EL (cell line): ENCODE measurements around the gene EVI2A.
"Not testable (repeated sequence)": the region's sequence is repeated elsewhere in the genome, so short reads cannot be mapped to it uniquely, and the experiment has no call there.

Experiments
- DNase-seq: peaks from one replicate; pipeline ENCODE4 v3.0.0-alpha.2; 2016

EVI2A gene

GRCh38 chr17:31311526-31311925 is 9.9 kb downstream of the EVI2A start:
- DNase-seq: no peak

GRCh38 chr17:31310886-31311285 is 10.5 kb downstream of the EVI2A start:
- DNase-seq: no peak

DNA sequence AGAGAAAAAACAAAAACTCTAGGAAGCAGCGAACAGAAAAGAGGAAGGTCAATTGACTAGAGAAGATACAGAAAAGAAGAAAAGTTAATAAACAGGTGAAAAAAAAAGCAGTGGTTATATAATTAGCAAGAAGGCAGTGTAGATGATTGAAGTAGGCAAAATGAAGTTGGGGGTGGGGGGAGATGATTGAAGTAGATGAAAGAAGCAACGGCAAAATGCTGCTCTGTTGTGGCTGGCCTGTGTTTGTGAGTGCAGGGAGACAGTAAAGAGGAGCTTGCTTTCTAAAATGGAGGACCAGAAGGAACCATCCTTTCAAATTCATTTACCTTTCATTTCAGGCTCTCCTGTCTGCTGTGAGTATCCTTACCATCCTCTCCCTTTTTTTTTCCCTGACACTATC is 11.2 kb downstream of the EVI2A start:
- no peak for DNase-seq

GRCh38 chr17:31309556-31309955 is 11.9 kb downstream of the EVI2A start:
- DNase-seq: no peak

GRCh38 chr17:31308372-31309334 is 12.8 kb downstream of the EVI2A start:
- no peak for DNase-seq

DNA sequence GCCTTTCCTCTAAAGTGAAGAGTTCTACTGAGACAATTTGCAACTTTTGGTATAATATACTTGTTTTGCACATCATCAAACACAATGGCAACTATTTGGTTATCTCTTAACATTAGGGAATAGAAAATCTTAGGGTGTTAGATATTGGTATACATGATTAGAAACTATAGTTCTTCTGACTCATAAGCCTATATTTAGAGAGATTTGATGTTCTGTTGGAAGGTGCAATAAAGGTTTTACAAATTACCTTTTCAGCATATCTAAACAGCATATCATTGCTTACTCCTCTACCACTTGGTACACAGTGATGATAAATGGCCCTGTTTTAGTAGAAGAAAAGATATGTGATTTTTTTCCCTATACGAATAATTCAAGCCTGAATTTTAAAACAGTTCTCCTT is 13.8 kb downstream of the EVI2A start:
- no peak for DNase-seq

DNA sequence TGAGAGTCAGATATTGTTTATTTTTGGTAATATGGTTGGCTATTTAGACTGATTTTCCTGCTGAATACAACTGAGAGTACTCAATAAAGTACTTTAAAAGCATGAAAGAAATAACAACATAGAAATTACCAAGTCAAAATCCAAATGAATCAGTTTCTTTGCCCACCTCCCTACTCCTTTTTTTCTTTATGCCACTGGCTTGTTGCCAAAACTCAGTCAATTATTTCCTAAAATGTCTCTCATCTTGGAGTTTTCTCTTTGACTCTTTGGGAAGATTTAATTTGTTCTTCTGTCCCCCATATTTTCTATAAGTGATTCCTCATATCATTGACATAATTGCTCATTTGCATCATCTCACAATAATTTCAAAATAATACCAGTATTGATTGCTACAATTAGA is 21.8 kb downstream of the EVI2A start:
- no peak for DNase-seq

- no peak for DNase-seq
These were observed 24.3 kb downstream of the EVI2A start, which contains the start of gene OMG for GRCh38 chr17:31297090-31297489. Gene OMG (minus strand): TSS chr17:31297239. CDS start chr17:31296331, 908 bp downstream.

GRCh38 chr17:31296142-31296541 is 25.3 kb downstream of the EVI2A start:
- no peak for DNase-seq

DNA sequence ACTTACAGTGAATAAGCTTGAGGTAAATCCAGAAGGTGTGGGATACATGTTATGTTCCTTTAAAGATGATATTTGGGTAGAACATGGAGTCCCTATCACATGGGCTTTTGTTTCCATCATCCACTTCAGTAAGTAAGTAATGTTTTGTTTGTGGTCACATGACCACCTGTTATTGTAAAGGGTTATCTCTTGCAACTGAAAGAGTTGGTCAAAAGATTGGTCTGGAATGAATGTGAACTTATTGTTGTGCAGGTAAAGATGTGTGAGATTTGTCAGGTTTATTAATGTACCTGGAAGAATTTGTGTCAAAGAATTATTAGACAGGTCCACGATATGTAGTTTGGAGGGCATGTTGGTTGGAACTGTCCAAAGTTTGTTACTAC is 25.9 kb downstream of the EVI2A start:
- no peak for DNase-seq

DNA sequence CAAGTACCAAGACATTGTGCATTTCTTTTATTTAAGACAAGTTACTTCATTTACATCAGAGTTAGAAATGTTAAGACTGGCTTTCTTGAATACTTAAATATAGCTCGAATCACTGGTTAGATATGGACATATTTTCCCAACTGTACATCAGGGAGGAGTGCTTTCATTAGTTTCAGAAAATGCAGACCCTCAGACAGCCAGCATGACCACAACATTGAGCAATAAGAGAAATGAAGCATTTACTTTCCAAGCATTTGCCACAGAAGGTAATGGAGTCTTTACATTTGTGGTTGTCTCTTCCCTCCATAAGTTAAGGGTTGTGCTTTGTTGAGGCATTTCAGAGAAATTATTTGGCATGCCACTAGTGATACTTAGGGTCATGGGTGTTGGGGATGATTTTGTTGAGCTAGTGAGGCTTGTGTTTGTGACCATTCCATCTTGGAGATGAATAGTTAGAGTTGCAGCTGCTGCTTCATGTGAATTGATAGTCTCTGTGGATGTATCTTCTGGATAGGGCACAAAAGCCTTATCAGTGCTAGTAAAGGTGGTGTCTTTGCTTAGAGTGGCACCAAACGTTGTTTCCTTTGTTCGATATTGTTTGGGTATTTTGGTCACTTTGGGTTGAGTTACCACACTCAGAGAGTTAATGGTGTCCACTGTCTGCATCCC is 26.5 kb downstream of the EVI2A start:
- DNase-seq: no peak

DNA sequence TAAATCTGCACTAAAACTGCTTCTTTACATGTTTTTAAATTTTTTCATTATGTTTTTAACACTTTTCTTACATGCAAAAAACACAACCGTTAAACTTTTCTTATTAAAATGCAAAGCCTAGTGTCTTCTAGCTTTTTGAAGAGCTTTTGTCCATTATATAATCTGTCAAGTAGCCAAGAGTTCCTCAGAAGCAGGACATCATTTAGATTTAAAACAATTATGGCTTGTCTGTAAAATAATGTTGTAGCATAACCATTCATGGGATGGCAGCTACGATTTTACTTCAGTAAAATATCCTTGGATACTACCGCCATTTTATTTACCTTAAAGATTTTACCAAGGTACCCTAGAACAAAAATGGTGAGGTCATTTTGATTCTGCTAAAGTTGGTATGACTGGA is 27.2 kb downstream of the EVI2A start:
- no peak for DNase-seq

- no peak for DNase-seq
These were observed 27.8 kb downstream of the EVI2A start for GRCh38 chr17:31293581-31293980.

DNA sequence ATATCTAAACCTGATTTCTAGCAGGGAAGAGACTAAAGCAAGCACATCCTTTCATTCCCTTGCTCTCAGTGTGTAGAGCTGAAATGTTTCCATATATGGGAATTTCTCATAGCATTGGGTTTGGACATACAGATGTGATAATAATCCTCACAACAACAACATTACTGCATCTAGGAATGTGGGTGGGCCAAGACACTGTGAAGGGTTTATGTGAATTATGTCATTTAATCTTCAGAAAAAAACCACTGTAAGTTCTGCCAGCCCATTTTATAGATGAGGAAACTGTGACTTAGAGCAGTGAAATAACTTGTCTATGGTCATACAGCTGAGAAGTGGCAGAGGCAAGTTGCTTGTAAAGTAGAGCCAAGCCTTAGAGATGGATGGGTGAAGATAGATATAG is 29.6 kb downstream of the EVI2A start:
- DNase-seq: peak; percentile 34

- peak; percentile 49 for DNase-seq
These were observed 31.6 kb downstream of the EVI2A start for GRCh38 chr17:31289790-31290189.

- DNase-seq: not testable (repeated sequence)
These were observed 33.5 kb downstream of the EVI2A start for GRCh38 chr17:31287932-31288331.

DNA sequence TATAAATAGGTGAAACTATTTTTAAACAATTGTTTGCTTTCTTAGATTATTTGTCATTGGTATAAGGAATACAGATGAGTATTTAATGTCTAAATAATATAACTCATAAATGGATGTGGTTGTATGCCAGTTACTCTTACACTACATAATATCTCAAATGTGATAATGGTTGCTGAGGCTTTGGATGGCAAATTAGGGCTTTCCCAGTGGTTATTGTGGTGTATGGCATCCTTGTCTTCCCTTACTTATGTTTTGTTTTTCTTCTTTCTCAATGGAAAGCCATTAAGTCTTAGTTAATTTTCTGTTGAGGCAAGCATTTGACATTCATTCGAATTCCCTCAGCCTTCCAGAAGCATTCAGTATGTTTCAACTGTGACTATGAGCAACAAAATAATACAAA is 34.8 kb downstream of the EVI2A start:
- no peak for DNase-seq

- DNase-seq: no peak
These were observed 37.6 kb downstream of the EVI2A start for GRCh38 chr17:31283841-31284240.

DNA sequence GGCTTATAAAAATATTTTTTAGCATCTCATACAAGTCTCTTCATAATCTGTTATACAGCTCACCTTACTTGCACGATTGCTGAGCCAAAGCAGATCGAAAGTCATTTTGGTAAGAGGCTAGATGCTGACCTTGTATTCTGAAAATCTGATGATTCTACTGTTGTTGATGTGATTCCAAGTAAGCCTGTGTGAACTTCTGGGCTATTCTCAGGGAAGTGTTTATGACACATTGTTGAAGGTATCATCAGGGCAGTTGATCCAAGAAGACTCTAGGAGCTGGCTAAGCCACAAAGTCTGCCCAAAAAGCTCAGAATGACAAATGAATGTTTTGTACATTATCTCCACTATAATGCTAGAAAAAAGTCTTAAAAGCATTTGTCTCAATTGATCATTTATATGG is 40.4 kb downstream of the EVI2A start:
- no peak for DNase-seq

DNA sequence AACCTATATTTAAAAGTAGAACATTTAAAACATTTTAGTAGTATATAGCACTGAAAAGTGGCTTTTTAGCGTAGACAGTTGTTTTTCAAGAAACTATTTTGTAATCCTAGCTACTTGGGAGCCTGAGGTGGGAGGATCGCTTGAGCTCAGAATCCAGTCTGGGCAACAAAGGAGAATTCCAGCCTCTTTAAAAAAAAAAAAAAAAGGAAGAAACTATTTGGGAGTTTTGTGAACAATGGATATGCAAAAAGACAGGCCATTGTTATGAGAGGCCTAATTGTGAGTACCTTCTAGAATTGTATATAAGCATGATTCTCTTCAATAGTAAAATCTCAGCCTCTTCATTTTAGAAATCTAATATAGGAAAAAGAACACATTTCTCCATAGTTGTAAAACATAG is 42.0 kb downstream of the EVI2A start:
- no peak for DNase-seq

DNA sequence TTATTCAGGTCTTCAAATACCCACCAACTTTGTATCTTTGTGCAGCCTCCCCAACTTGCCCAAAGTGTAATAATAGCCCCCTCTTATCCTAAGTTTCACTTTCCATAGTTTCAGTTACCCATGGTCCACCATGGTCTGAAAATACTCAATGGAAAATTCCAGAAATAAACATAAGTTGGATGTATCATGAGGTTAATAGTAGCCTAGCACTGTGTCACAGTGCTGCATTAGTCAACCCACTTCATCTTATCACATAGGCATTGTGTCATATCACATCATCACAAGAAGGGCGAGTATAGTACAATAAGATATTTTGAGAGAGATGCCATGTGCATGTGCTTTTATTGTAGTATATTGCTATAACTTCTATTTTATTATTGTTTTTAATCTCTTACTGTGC is 46.3 kb downstream of the EVI2A start:
- DNase-seq: no peak

DNA sequence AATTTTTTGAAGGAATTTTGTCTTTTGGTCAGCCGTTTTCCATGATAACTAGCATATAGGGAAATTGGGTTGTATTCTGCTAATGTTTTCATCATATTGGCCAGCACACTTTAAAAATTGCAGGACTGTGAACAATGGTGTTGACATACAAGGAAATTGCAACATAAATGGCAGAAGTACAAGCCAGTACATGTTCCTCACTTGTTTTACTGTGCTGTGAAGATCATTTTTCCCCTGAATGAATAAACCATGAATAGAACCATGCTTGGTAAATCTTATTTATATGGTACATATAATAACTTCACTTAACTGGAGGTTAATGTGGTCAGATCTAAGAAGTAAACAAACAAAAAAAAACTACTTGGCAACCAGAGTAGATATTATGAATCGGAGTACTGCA is 47.2 kb downstream of the EVI2A start:
- DNase-seq: no peak

DNA sequence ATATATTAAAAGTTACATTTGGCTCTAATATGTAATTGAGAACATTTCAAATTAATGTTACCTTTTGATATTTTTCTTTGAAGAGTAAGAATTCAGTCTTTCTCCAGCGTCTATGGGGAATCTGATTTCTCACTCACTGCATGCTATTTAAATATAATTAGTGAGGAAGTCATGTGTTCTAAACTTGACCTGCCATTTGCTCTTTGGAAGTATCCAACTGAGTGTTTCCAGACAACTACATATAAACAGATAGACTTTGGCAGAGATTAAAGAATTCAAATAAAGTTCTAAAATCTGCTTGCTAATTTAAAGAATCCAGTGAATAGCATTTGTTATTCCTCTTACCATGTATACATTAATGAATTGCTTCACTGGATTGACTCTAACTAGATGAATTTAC is 47.9 kb downstream of the EVI2A start:
- no peak for DNase-seq

DNA sequence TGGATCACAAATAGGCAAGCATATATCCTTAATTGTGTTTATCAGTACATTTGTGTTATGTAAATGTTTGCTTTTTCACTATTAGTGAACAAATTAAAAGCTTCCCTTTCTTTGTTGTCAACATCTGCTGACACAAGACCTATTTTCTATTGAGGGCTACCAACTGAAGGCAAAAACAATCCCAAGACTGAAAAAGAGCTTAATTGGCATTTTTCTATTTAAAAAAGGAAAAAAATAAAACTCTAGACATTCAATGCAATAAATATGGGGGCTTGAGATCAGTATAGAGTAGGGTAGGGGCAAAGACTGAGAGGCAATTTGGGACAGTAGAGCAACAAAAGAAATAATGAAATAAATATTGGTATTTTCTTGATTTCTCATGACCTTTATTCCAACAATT is 48.6 kb downstream of the EVI2A start:
- DNase-seq: no peak
